K562 (cell line): ENCODE data around the gene AP1M1. TPM values are rescaled to one million over a fixed set of nuclear protein-coding genes. Genes with fewer than 3 reads are reported as not detected.

Experiments used
- ATF1 ChIP-seq, 2 experiments: fragments of 450-650 bp in 1 of 2; IDR thresholded peaks; 2 replicates each; pipeline ENCODE4 v1.6.1; 2016; ENCODE audit warnings: missing compliant biosample characterization in 1 of 2, missing genetic modification characterization in 1 of 2
- CREBBP ChIP-seq: IDR thresholded peaks from one replicate; pipeline ENCODE4 v1.6.1; 2012; ENCODE audit warnings: low read depth, mild to moderate bottlenecking, control low read depth, inconsistent platforms, low read length
- FOXJ3 ChIP-seq: sonication (generic); formaldehyde crosslinking; IDR thresholded peaks from 2 replicates; pipeline ENCODE4 v1.4.0; 2020; ENCODE audit warnings: mild to moderate bottlenecking, missing genetic modification reagents
- IRF2 ChIP-seq: sonication (generic); formaldehyde crosslinking; IDR thresholded peaks from 2 replicates; pipeline ENCODE4 v1.8.1; 2022; ENCODE audit warnings: mild to moderate bottlenecking, missing genetic modification reagents
- MTF1 ChIP-seq: fragments of 250-450 bp; sonication (Bioruptor Pico); IDR thresholded peaks from 2 replicates; pipeline ENCODE4 v1.9.0; 2021; ENCODE audit warnings: moderate library complexity, mild to moderate bottlenecking, inconsistent platforms, borderline replicate concordance
- TARDBP ChIP-seq: fragments of 450-650 bp; IDR thresholded peaks from 2 replicates; pipeline ENCODE4 v1.6.1; 2016
- ZNF124 ChIP-seq: sonication (generic); formaldehyde crosslinking; IDR thresholded peaks from 2 replicates; pipeline ENCODE4 v1.8.1; 2022; ENCODE audit warnings: missing genetic modification reagents
- polyA plus RNA-seq, 8 experiments: library from polyadenylated mRNA; depleted of rRNA in 4 of 8; stranded (reverse) in 5 of 8; unstranded in 3 of 8; fragments of >200 nt; fragmentation: Nextera tagmentation in 2 of 8; fragmentation: Illumina TruSeq in 1 of 8; extraction: Ambion mirVana in 2 of 8; extraction: Trizol in 1 of 8; gene quantifications; 2 replicates each; pipeline versions ENCODE4 v1.2.1 to v1.2.3, GENCODE V29; 2011 to 2014; ENCODE audit warnings: inconsistent platforms in 1 of 8, missing spikeins in 1 of 8
- total RNA-seq, 7 experiments: library from RNA; depleted of rRNA in 6 of 7; stranded (reverse); fragments of >200 nt in 6 of 7; fragmentation: Illumina TruSeq in 2 of 7; extraction: Trizol in 2 of 7; gene quantifications; 2 replicates each; pipeline versions ENCODE4 v1.2.1 to v1.2.3, GENCODE V29; 2011 to 2021; ENCODE audit warnings: low replicate concordance in 1 of 7
- TF ChIP-seq, protein P1 (sequence below): fragments of 450-650 bp; IDR thresholded peaks from 2 replicates; pipeline ENCODE4 v1.7.1; 2018; ENCODE audit warnings: mild to moderate bottlenecking, low read depth; ENCODE audit not compliant: partially characterized antibody
- TF ChIP-seq, protein P2 (sequence below): fragments of 450-650 bp; conservative IDR thresholded peaks from 2 replicates; pipeline ENCODE4 v1.6.1; 2016; ENCODE audit warnings: missing genetic modification characterization, low read depth, mild to moderate bottlenecking, control low read depth, missing compliant biosample characterization
- TF ChIP-seq, protein P3 (sequence below): IDR thresholded peaks from 2 replicates; pipeline ENCODE4 v1.6.1; 2014; ENCODE audit warnings: antibody characterized with exemption
- TF ChIP-seq, protein P4 (sequence below), 2 experiments: fragments of 450-650 bp; formaldehyde crosslinking in 1 of 2; IDR thresholded peaks; 2 replicates each; pipeline versions ENCODE4 v1.4.0 to v1.6.1; 2014 to 2020; ENCODE audit warnings: mild to moderate bottlenecking in 2 of 2, borderline replicate concordance in 1 of 2, low read depth in 1 of 2

The AP1M1 gene
- total and polyA plus RNA-seq, 9 of the 15 experiments (the other 6 are each of a cell fraction or from before 2014, with no cell fraction given) = 0.87 to 56.2 (median 29.1) TPM

DNA sequence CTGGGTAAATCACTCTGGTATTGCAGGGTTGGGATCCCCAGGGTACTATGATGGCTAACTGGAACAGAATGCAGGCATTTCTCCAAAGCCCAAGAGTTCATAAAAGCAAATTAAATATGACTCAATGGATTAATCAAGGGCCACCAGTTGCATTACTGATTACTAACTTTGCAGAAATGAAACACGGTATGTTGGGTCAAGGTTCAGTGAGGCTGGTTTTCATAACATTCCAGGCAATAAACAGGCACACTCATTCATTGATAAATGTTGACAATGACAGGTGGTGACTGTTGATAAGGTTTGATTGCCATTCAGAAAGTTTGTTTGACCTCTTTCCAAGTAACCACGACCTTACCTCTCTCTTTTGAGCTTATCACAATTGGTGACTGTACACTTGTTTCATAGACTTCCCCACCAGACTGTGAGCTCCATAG lies 506 bp upstream of the AP1M1 start (continued):
- TF ChIP-seq, protein P1, sequence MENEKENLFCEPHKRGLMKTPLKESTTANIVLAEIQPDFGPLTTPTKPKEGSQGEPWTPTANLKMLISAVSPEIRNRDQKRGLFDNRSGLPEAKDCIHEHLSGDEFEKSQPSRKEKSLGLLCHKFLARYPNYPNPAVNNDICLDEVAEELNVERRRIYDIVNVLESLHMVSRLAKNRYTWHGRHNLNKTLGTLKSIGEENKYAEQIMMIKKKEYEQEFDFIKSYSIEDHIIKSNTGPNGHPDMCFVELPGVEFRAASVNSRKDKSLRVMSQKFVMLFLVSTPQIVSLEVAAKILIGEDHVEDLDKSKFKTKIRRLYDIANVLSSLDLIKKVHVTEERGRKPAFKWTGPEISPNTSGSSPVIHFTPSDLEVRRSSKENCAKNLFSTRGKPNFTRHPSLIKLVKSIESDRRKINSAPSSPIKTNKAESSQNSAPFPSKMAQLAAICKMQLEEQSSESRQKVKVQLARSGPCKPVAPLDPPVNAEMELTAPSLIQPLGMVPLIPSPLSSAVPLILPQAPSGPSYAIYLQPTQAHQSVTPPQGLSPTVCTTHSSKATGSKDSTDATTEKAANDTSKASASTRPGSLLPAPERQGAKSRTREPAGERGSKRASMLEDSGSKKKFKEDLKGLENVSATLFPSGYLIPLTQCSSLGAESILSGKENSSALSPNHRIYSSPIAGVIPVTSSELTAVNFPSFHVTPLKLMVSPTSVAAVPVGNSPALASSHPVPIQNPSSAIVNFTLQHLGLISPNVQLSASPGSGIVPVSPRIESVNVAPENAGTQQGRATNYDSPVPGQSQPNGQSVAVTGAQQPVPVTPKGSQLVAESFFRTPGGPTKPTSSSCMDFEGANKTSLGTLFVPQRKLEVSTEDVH = no peak
- TF ChIP-seq MTF1 (CRISPR knock-in tag) = no peak
- TF ChIP-seq ATF1 (CRISPR knock-in tag; IDR thresholded peaks at IDR 0.05) = no peak
- no peak for TF ChIP-seq ATF1 (tag; IDR thresholded peaks at IDR 0.05)
- TF ChIP-seq, protein P2, sequence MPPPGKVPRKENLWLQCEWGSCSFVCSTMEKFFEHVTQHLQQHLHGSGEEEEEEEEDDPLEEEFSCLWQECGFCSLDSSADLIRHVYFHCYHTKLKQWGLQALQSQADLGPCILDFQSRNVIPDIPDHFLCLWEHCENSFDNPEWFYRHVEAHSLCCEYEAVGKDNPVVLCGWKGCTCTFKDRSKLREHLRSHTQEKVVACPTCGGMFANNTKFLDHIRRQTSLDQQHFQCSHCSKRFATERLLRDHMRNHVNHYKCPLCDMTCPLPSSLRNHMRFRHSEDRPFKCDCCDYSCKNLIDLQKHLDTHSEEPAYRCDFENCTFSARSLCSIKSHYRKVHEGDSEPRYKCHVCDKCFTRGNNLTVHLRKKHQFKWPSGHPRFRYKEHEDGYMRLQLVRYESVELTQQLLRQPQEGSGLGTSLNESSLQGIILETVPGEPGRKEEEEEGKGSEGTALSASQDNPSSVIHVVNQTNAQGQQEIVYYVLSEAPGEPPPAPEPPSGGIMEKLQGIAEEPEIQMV (tag) = no peak
- TF ChIP-seq CREBBP = no peak
- TF ChIP-seq ZNF124 (CRISPR knock-in tag) = no peak
- no peak for TF ChIP-seq TARDBP
- TF ChIP-seq, protein P3, sequence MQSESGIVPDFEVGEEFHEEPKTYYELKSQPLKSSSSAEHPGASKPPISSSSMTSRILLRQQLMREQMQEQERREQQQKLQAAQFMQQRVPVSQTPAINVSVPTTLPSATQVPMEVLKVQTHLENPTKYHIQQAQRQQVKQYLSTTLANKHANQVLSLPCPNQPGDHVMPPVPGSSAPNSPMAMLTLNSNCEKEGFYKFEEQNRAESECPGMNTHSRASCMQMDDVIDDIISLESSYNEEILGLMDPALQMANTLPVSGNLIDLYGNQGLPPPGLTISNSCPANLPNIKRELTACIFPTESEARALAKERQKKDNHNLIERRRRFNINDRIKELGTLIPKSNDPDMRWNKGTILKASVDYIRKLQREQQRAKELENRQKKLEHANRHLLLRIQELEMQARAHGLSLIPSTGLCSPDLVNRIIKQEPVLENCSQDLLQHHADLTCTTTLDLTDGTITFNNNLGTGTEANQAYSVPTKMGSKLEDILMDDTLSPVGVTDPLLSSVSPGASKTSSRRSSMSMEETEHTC = no peak
- no peak for TF ChIP-seq FOXJ3 (CRISPR knock-in tag)
- TF ChIP-seq, protein P4, sequence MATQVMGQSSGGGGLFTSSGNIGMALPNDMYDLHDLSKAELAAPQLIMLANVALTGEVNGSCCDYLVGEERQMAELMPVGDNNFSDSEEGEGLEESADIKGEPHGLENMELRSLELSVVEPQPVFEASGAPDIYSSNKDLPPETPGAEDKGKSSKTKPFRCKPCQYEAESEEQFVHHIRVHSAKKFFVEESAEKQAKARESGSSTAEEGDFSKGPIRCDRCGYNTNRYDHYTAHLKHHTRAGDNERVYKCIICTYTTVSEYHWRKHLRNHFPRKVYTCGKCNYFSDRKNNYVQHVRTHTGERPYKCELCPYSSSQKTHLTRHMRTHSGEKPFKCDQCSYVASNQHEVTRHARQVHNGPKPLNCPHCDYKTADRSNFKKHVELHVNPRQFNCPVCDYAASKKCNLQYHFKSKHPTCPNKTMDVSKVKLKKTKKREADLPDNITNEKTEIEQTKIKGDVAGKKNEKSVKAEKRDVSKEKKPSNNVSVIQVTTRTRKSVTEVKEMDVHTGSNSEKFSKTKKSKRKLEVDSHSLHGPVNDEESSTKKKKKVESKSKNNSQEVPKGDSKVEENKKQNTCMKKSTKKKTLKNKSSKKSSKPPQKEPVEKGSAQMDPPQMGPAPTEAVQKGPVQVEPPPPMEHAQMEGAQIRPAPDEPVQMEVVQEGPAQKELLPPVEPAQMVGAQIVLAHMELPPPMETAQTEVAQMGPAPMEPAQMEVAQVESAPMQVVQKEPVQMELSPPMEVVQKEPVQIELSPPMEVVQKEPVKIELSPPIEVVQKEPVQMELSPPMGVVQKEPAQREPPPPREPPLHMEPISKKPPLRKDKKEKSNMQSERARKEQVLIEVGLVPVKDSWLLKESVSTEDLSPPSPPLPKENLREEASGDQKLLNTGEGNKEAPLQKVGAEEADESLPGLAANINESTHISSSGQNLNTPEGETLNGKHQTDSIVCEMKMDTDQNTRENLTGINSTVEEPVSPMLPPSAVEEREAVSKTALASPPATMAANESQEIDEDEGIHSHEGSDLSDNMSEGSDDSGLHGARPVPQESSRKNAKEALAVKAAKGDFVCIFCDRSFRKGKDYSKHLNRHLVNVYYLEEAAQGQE (IDR thresholded peaks at IDR 0.05; ENCODE audit: borderline replicate concordance) = no peak
- TF ChIP-seq, protein P4 (CRISPR knock-in tag; IDR thresholded peaks at IDR 0.05; ENCODE audit: low read depth) = no peak
- TF ChIP-seq IRF2 (CRISPR knock-in tag) = no peak
